Ishikawa (cell line): Measurements from ENCODE around the gene BTAF1.

Experiments
- CEBPB ChIP-seq: IDR thresholded peaks from 2 replicates; pipeline ENCODE4 v1.6.1; 2012
- EP300 ChIP-seq: IDR thresholded peaks from 2 replicates; pipeline ENCODE4 v1.6.1; 2012; ENCODE audit warnings: borderline replicate concordance
- TAF1 ChIP-seq: IDR thresholded peaks from 2 replicates; pipeline ENCODE4 v1.6.1; 2012; ENCODE audit warnings: low read depth, mild to moderate bottlenecking

DNA sequence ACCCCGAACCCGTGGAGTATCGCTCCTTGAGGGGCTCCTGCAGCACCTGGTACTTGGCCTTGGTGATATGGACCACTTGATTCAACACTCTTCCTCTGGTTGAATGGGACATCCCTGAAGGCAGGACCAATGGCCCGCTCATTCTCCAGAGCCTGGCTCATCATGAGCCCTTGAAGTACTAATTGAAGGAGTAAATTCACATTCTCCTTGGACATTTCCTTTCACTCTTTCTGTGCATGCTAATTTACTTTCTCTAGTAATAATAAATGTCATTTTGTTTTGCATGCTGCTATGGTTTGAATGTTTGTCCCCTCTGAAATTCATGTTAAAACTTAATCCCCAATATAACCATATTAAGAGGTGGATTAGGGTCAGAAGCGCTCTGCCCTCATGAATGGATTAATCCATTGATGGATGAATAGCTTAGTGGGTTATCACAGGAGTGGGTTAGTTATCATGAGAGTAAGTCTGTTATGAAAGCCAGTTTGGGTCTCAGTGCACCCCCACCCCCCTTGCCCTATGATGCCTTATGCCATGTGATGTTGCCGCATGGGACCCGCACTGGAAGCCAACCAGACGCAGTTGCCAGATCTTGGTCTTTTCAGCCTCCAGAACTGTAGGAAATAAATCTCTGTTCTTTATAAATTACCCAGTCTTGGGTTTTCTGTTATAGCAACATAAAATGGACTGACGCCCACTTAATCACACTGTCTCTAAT lies 38.0 kb upstream of the BTAF1 start:
- TF ChIP-seq CEBPB (no peak), EP300 (no peak), TAF1 (no peak)
